GM19035 (cell line): ENCODE results near the gene SCAF1.

ENCODE experiments used
- ATAC-seq: cut with Tn5 transposase; IDR thresholded peaks from one replicate; pipeline ENCODE4 v1.9.1; 2021; ENCODE audit not compliant: unreplicated experiment

The SCAF1 gene

GRCh38 chr19:49704888-49705642, 63.1 kb downstream of the SCAF1 start:
- ATAC-seq: no peak

GRCh38 chr19:49705919-49706318, 63.9 kb downstream of the SCAF1 start:
- ATAC-seq: no peak
